ENCODE measurements around the gene SLC2A11. TPM values are rescaled to one million over a fixed set of nuclear protein-coding genes. Genes with fewer than 3 reads are reported as not detected.
A peak's percentile ranks its signal among the peaks of the same experiment; 100 is the strongest.
"Not testable (repeated sequence)": the region's sequence is repeated elsewhere in the genome, so short reads cannot be mapped to it uniquely, and the experiment has no call there.

Gene SLC2A11
- total RNA-seq, 1 experiment from 2014 or later = 26.9 TPM

- ChIA-PET CTCF (no interaction called here), POLR2A (ENCODE audit: unreplicated experiment) (no interaction called here)
- Histone ChIP-seq H3K9me3 (ENCODE audit: insufficient read depth, low read depth) (no peaks in the 10 kb centered on the region), H3K4me2 (no peak overlapping the region), H3K27ac (no peak overlapping the region), H3K27me3 (ENCODE audit: insufficient read depth, low read depth) (no peaks in the 10 kb centered on the region), H3K9me2 (ENCODE audit: insufficient read depth) (no peaks in the 10 kb centered on the region), H3K4me3 (no peak overlapping the region), H4K20me1 (ENCODE audit: insufficient read depth) (peaks cover 22% of the 10 kb centered on the region), H3F3A (ENCODE audit: insufficient read depth, low read depth) (peaks cover 65% of the 10 kb centered on the region; the same call in 1 of the 2 replicates), H2AFZ (no peak overlapping the region), H3K36me3 (ENCODE audit: low read depth) (peaks cover 23% of the 10 kb centered on the region), H3K79me2 (ENCODE audit: low read depth) (peaks cover 31% of the 10 kb centered on the region), H3K4me1 (replicated peaks; ENCODE audit: insufficient read depth) (peaks cover 17% of the 10 kb centered on the region)
- no TSS peak for BruUV-seq (replicated peaks)
- intact Hi-C loops (cut with micrococcal nuclease; ENCODE audit: unreplicated experiment) = no loop called here
- DNase-seq = peak in 1 of 2 experiments; percentile 26
- TF ChIP-seq, protein P1, sequence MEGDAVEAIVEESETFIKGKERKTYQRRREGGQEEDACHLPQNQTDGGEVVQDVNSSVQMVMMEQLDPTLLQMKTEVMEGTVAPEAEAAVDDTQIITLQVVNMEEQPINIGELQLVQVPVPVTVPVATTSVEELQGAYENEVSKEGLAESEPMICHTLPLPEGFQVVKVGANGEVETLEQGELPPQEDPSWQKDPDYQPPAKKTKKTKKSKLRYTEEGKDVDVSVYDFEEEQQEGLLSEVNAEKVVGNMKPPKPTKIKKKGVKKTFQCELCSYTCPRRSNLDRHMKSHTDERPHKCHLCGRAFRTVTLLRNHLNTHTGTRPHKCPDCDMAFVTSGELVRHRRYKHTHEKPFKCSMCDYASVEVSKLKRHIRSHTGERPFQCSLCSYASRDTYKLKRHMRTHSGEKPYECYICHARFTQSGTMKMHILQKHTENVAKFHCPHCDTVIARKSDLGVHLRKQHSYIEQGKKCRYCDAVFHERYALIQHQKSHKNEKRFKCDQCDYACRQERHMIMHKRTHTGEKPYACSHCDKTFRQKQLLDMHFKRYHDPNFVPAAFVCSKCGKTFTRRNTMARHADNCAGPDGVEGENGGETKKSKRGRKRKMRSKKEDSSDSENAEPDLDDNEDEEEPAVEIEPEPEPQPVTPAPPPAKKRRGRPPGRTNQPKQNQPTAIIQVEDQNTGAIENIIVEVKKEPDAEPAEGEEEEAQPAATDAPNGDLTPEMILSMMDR (conservative IDR thresholded peaks at IDR 0.05) = no peak
- no peak for TF ChIP-seq EZH2 (IDR thresholded peaks at IDR 0.05; ENCODE audit: low read depth)
Observed at GRCh38 chr22:23898006-23898974, 40.6 kb downstream of the SLC2A11 start.

DNA sequence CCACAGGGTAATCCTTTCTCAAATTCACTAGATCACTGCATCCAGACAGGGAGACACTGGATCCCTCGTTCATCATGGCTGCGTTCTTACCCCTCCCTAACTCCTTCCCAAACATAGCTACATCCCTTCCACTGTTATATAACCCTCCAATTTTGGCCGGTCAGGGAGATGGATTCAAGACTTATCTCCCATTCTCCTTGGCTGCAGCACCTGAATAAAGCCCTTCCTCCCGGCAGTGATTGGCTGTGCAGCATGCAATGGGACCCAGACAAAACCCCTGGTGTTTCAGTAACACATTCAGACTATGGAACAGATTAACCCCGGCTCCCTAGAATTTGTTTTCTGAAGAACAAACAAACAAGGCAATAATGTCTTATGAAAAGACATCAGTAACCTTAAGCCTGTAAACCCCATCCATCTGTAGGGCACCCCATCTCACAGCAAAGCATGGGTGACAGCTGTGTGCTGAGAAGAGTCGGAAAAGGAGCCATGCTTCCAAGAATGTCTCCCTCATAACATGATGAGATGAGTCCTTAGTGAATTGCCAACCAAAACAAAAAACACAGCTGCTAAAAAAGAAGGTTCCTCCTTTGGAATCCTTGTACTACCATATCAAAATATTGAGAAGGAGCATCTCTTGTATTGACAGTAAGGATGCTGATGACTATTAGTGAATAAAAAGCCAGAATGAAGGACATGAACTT is 41.5 kb downstream of the SLC2A11 start:
- Histone ChIP-seq H3K9me2 (ENCODE audit: insufficient read depth) (no peaks in the 10 kb centered on the region), H2AFZ (no peak overlapping the region), H3K27me3 (ENCODE audit: insufficient read depth, low read depth) (no peaks in the 10 kb centered on the region), H3K4me1 (replicated peaks; ENCODE audit: insufficient read depth) (peaks cover 11% of the 10 kb centered on the region), H3K4me3 (no peak overlapping the region), H3F3A (ENCODE audit: insufficient read depth, low read depth) (peaks cover 59% of the 10 kb centered on the region; the same call in 1 of the 2 replicates), H3K36me3 (ENCODE audit: low read depth) (peaks cover 23% of the 10 kb centered on the region), H3K27ac (no peak overlapping the region), H3K79me2 (ENCODE audit: low read depth) (peaks cover 31% of the 10 kb centered on the region), H4K20me1 (ENCODE audit: insufficient read depth) (peaks cover 22% of the 10 kb centered on the region), H3K9me3 (ENCODE audit: insufficient read depth, low read depth) (no peaks in the 10 kb centered on the region), H3K4me2 (no peak overlapping the region)
- CTCF ChIA-PET = no interaction called here
- BruUV-seq (replicated peaks) = no TSS peak
- intact Hi-C loops (cut with micrococcal nuclease; ENCODE audit: unreplicated experiment) = no loop called here
- DNase-seq = no peak
- no peak for TF ChIP-seq EZH2 (IDR thresholded peaks at IDR 0.05; ENCODE audit: low read depth)
- TF ChIP-seq, protein P1 (conservative IDR thresholded peaks at IDR 0.05) = no peak
- POLR2A ChIA-PET (ENCODE audit: unreplicated experiment) = no interaction called here

DNA sequence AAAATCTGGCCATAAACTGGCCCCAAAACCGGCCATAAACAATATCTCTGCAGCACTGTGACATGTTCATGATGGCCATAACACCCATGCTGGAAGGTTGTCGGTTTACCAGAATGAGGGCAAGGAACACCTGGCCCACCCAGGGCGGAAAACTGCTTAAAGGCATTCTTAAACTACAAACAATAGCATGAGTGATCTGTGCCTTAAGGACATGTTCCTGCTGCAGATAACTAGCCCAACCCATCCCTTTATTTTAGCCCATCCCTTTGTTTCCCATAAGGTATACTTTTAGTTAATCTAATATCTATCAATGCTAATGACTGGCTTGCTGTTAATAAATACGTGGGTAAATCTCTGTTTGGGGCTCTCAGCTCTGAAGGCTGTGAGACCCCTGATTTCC is 42.6 kb downstream of the SLC2A11 start:
- POLR2A ChIA-PET (ENCODE audit: unreplicated experiment); H3K9me2 ChIP-seq (ENCODE audit: insufficient read depth); CTCF ChIA-PET; H3K9me3 ChIP-seq (ENCODE audit: insufficient read depth, low read depth); H3K4me3 ChIP-seq; BruUV-seq (replicated peaks); H2AFZ ChIP-seq; DNase-seq; H3K4me2 ChIP-seq; H3K27ac ChIP-seq; H3K27me3 ChIP-seq (ENCODE audit: insufficient read depth, low read depth); intact Hi-C loops (cut with micrococcal nuclease; ENCODE audit: unreplicated experiment): not testable (repeated sequence)
- Histone ChIP-seq H3K79me2 (ENCODE audit: low read depth) (peaks cover 21% of the 10 kb centered on the region), H3K4me1 (replicated peaks; ENCODE audit: insufficient read depth) (peaks cover 11% of the 10 kb centered on the region), H3K36me3 (ENCODE audit: low read depth) (peaks cover 23% of the 10 kb centered on the region), H4K20me1 (ENCODE audit: insufficient read depth) (peaks cover 22% of the 10 kb centered on the region), H3F3A (ENCODE audit: insufficient read depth, low read depth) (peaks cover 55% of the 10 kb centered on the region; the same call in 1 of the 2 replicates)
